NB4 (cell line): Measurements from ENCODE around the gene ZFP92.

Experiments used
- CTCF ChIP-seq: IDR thresholded peaks from one replicate; pipeline ENCODE4 v1.5.1; 2012; ENCODE audit warnings: low read depth, low read length
- MYC ChIP-seq: IDR thresholded peaks from 2 replicates; pipeline ENCODE4 v1.6.1; 2011; ENCODE audit warnings: low read depth, low read length
- POLR2A ChIP-seq: IDR thresholded peaks from 2 replicates; pipeline ENCODE4 v1.6.1; 2011; ENCODE audit warnings: mild to moderate bottlenecking; ENCODE audit not compliant: insufficient read length; ENCODE audit errors: extremely low read depth
- TF ChIP-seq, protein P1 (sequence below): IDR thresholded peaks from 2 replicates; pipeline ENCODE4 v1.6.1; 2011; ENCODE audit warnings: low read depth, low read length

GRCh38 chrX:153455571-153455970 is 44.3 kb downstream of the ZFP92 start:
- TF ChIP-seq POLR2A (no peak), CTCF (no peak), MYC (no peak)
- TF ChIP-seq, protein P1, sequence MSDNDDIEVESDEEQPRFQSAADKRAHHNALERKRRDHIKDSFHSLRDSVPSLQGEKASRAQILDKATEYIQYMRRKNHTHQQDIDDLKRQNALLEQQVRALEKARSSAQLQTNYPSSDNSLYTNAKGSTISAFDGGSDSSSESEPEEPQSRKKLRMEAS, result no peak
